ENCODE data around the gene ST6GALNAC1. TPM values are rescaled to one million over a fixed set of nuclear protein-coding genes. Genes with fewer than 3 reads are reported as not detected.
A peak's percentile ranks its signal among the peaks of the same experiment; 100 is the strongest.

The ST6GALNAC1 gene
- total and polyA plus RNA-seq, 2 of the 13 experiments (the other 11 are each of a cell fraction or from before 2014, with no cell fraction given): not detected

DNA sequence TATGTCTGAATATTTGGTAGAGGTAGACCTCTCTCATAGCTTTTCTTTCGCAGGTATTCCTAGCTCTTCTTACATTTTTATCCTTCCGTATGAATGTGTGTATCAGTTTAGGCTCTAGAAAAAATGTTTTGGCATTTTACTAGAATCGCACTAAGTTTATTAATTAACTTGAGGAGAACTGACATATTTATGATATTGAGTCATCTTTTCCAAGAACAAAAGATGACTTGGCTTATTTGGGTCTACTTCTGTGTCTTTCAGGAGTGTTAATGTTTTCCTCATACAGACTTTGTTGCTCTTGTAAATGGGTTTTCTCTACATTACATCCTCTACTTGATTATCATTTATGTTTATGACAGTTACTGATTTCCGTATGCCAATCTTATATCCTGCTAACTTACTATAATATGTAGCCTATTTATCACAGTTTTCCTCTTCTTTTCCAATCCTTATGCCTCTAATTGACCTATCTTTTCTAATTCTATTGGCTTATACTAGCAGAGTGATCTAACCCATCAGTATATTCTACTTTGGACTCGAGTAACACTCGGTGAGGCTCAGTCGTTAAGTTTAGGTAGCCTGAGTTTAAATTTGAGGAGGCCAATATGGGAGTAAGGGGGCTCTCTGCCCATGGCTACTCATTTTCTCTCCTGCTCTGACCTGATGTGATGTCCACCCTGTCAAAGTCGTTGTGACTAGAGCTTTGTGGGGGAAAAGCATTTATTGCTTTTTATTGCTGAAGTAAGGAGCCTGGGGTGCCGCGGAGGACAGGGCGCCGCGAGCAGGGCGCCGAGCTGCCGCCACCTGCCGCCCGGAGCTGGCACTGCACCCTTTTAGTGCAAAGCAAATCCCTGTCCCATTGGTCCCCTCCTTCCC, 20.0 kb downstream of the ST6GALNAC1 start (continued):
- TF ChIP-seq KDM3A (CRISPR knock-in tag; IDR thresholded peaks at IDR 0.05; ENCODE audit: low read depth) (0 out of 2 replicates have a peak, but pooled peaks have one; percentile 55), ATF2 (CRISPR knock-in tag; IDR thresholded peaks at IDR 0.05) (peak; percentile 57; the same call in 1 of the 2 replicates), HOXA5 (CRISPR knock-in tag; IDR thresholded peaks at IDR 0.05) (no peak), FOXC1 (CRISPR knock-in tag; IDR thresholded peaks at IDR 0.05; ENCODE audit: borderline replicate concordance) (0 out of 2 replicates have a peak, but pooled peaks have one; percentile 34), THAP11 (CRISPR knock-in tag; IDR thresholded peaks at IDR 0.05) (peak; percentile 63), ZNF841 (CRISPR knock-in tag; IDR thresholded peaks at IDR 0.05; ENCODE audit: borderline replicate concordance) (no peak), ZNF143 (CRISPR knock-in tag; IDR thresholded peaks at IDR 0.05) (no peak), BCL6 (CRISPR knock-in tag; IDR thresholded peaks at IDR 0.05) (peak; percentile 24; the same call in 1 of the 2 replicates), ZNF670 (CRISPR knock-in tag; IDR thresholded peaks at IDR 0.05; ENCODE audit: borderline replicate concordance) (no peak), SP4 (CRISPR knock-in tag; IDR thresholded peaks at IDR 0.05) (0 out of 2 replicates have a peak, but pooled peaks have one; percentile 35), SPEN (CRISPR knock-in tag; IDR thresholded peaks at IDR 0.05; ENCODE audit: low read depth) (peak; percentile 23; the same call in 1 of the 2 replicates), XRCC5 (optimal IDR thresholded peaks at IDR 0.05; ENCODE audit: low read length) (peak; percentile 94), IKZF4 (CRISPR knock-in tag; IDR thresholded peaks at IDR 0.05; ENCODE audit: borderline replicate concordance, low read depth, not compliant biosample characterization) (no peak), TEAD3 (CRISPR knock-in tag; optimal IDR thresholded peaks at IDR 0.05; ENCODE audit: borderline replicate concordance) (peak; percentile 48)
- TF ChIP-seq, protein P1, sequence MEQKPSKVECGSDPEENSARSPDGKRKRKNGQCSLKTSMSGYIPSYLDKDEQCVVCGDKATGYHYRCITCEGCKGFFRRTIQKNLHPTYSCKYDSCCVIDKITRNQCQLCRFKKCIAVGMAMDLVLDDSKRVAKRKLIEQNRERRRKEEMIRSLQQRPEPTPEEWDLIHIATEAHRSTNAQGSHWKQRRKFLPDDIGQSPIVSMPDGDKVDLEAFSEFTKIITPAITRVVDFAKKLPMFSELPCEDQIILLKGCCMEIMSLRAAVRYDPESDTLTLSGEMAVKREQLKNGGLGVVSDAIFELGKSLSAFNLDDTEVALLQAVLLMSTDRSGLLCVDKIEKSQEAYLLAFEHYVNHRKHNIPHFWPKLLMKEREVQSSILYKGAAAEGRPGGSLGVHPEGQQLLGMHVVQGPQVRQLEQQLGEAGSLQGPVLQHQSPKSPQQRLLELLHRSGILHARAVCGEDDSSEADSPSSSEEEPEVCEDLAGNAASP (CRISPR knock-in tag; IDR thresholded peaks at IDR 0.05; ENCODE audit: borderline replicate concordance): 0 out of 2 replicates have a peak, but pooled peaks have one; percentile 47
- TF ChIP-seq, protein P2, sequence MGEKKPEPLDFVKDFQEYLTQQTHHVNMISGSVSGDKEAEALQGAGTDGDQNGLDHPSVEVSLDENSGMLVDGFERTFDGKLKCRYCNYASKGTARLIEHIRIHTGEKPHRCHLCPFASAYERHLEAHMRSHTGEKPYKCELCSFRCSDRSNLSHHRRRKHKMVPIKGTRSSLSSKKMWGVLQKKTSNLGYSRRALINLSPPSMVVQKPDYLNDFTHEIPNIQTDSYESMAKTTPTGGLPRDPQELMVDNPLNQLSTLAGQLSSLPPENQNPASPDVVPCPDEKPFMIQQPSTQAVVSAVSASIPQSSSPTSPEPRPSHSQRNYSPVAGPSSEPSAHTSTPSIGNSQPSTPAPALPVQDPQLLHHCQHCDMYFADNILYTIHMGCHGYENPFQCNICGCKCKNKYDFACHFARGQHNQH (CRISPR knock-in tag; IDR thresholded peaks at IDR 0.05): peak; percentile 19; the same call in 1 of the 2 replicates

Measured in HepG2 (cell line).